ENCODE data around the gene TERC.

TERC gene

DNA sequence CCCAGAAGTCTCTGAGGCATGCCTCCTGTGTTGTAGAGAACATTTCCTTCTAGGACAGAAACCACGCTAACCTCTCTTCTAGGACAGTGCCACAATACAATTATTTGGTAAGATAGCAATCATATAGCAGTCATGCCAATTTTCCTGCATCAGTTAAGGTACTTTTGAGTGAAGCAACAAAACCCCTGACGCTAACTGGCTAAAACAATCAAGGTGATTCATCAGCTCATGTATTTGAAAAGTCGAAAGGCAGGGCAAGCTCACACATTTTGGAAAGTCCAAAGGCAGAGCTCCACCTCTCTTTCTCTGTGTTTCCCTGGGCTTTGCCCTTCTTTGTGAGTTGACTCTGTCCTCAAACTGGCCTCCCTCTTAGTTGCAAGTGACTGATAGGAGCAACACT, 10.1 kb downstream of the TERC start:
- TF ChIP-seq, protein P1, sequence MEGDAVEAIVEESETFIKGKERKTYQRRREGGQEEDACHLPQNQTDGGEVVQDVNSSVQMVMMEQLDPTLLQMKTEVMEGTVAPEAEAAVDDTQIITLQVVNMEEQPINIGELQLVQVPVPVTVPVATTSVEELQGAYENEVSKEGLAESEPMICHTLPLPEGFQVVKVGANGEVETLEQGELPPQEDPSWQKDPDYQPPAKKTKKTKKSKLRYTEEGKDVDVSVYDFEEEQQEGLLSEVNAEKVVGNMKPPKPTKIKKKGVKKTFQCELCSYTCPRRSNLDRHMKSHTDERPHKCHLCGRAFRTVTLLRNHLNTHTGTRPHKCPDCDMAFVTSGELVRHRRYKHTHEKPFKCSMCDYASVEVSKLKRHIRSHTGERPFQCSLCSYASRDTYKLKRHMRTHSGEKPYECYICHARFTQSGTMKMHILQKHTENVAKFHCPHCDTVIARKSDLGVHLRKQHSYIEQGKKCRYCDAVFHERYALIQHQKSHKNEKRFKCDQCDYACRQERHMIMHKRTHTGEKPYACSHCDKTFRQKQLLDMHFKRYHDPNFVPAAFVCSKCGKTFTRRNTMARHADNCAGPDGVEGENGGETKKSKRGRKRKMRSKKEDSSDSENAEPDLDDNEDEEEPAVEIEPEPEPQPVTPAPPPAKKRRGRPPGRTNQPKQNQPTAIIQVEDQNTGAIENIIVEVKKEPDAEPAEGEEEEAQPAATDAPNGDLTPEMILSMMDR (IDR thresholded peaks at IDR 0.05; ENCODE audit: insufficient read depth, low read length, poor library complexity, severe bottlenecking), result no peak
- H3K27me3 ChIP-seq (replicated peaks; ENCODE audit: control insufficient read depth, insufficient read depth, low read length), result no peaks in the 10 kb centered on the region
- no peak for DNase-seq (ENCODE audit: extremely low read depth, insufficient read length)
- no peaks in the 10 kb centered on the region for H3K36me3 ChIP-seq (ENCODE audit: control insufficient read depth, insufficient read depth, low read length)
- no peak overlapping the region for H3K4me3 ChIP-seq (replicated peaks; ENCODE audit: low read depth, low read length)

GRCh38 chr3:169751875-169752274, 13.0 kb downstream of the TERC start:
- Histone ChIP-seq H3K4me3 (replicated peaks; ENCODE audit: low read depth, low read length) (no peak overlapping the region), H3K36me3 (ENCODE audit: control insufficient read depth, insufficient read depth, low read length) (no peaks in the 10 kb centered on the region), H3K27me3 (replicated peaks; ENCODE audit: control insufficient read depth, insufficient read depth, low read length) (no peaks in the 10 kb centered on the region; the same call in 1 of the 2 replicates)
- DNase-seq (ENCODE audit: extremely low read depth, insufficient read length), result no peak
- TF ChIP-seq, protein P1 (IDR thresholded peaks at IDR 0.05; ENCODE audit: insufficient read depth, low read length, poor library complexity, severe bottlenecking), result no peak

DNA sequence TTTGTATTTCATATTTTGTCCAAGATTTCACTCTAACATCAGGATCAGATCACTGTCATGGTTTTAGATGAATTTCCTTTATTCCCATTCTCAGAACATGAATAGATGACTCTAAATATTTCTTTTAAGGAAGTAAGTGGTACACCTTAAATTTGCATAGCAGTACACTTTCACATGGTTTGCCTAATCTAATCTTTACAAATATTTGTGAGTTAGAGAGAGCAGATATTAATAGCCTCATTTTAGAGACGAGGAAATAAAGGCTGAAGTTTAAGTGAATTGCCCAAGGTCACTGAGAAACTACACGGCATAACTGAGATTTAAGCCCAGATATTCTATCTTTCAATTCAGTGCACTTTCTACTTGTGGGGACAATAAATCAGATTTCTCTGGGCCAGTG, 14.2 kb downstream of the TERC start:
- TF ChIP-seq, protein P1 (IDR thresholded peaks at IDR 0.05; ENCODE audit: insufficient read depth, low read length, poor library complexity, severe bottlenecking), result no peak
- DNase-seq (ENCODE audit: extremely low read depth, insufficient read length), result no peak
- no peaks in the 10 kb centered on the region for H3K36me3 ChIP-seq (ENCODE audit: control insufficient read depth, insufficient read depth, low read length)
- no peaks in the 10 kb centered on the region; the same call in 1 of the 2 replicates for H3K27me3 ChIP-seq (replicated peaks; ENCODE audit: control insufficient read depth, insufficient read depth, low read length)
- no peak overlapping the region for H3K4me3 ChIP-seq (replicated peaks; ENCODE audit: low read depth, low read length)

DNA sequence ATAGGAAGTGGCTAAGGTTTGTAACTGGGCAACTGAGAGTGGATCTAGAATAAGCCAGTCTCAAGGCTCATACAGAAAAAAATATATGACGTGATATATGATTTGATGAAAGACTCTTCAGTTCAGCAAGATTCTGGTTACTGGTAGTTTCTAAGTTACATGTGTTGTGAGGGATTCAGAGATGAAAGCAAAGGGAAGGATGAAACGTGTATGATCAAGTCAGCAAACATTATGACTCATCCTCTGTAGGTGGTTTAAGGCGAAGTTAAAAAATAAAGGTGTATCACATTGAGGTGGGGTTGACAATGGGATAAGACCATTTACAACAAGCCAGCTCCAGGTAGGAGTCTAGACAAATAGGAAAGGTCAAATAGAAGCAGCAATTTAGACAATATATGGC, 16.2 kb downstream of the TERC start:
- H3K36me3 ChIP-seq (ENCODE audit: control insufficient read depth, insufficient read depth, low read length), result no peaks in the 10 kb centered on the region
- no peaks in the 10 kb centered on the region; the same call in 1 of the 2 replicates for H3K27me3 ChIP-seq (replicated peaks; ENCODE audit: control insufficient read depth, insufficient read depth, low read length)
- TF ChIP-seq, protein P1 (IDR thresholded peaks at IDR 0.05; ENCODE audit: insufficient read depth, low read length, poor library complexity, severe bottlenecking), result no peak
- no peak overlapping the region for H3K4me3 ChIP-seq (replicated peaks; ENCODE audit: low read depth, low read length)
- DNase-seq (ENCODE audit: extremely low read depth, insufficient read length), result no peak

- TF ChIP-seq, protein P1 (IDR thresholded peaks at IDR 0.05; ENCODE audit: insufficient read depth, low read length, poor library complexity, severe bottlenecking), result no peak
- no peak overlapping the region for H3K4me3 ChIP-seq (replicated peaks; ENCODE audit: low read depth, low read length)
- H3K27me3 ChIP-seq (replicated peaks; ENCODE audit: control insufficient read depth, insufficient read depth, low read length), result no peaks in the 10 kb centered on the region; the same call in 1 of the 2 replicates
- H3K36me3 ChIP-seq (ENCODE audit: control insufficient read depth, insufficient read depth, low read length), result no peaks in the 10 kb centered on the region
- no peak for DNase-seq (ENCODE audit: extremely low read depth, insufficient read length)
These were observed 17.9 kb downstream of the TERC start for GRCh38 chr3:169746924-169747323.

Data from GM06990 (cell line).